NT2/D1 (cell line): ENCODE measurements around the gene ARHGAP32.

Experiments used
- DNase-seq: peaks from one replicate; pipeline ENCODE4 v3.0.0-alpha.2; 2011; ENCODE audit warnings: low read depth, low spot score
- H3K27me3 ChIP-seq: 2 replicates; pipeline ENCODE4 v1.6.0; 2011; ENCODE audit warnings: mild to moderate bottlenecking; ENCODE audit not compliant: insufficient read length, insufficient read depth
- H3K36me3 ChIP-seq: 2 replicates; pipeline ENCODE4 v1.6.1; 2011; ENCODE audit warnings: mild to moderate bottlenecking, low read length, mixed read lengths; ENCODE audit not compliant: insufficient read depth, insufficient read length
- H3K4me1 ChIP-seq: 2 replicates; pipeline ENCODE4 v1.5.1; 2011; ENCODE audit not compliant: insufficient read depth, insufficient read length
- H3K4me3 ChIP-seq: 2 replicates; pipeline ENCODE4 v1.5.1; 2011; ENCODE audit warnings: low read depth; ENCODE audit not compliant: insufficient read length
- H3K9ac ChIP-seq: 2 replicates; pipeline ENCODE4 v1.6.0; 2011; ENCODE audit warnings: low read depth; ENCODE audit not compliant: insufficient read length
- H3K9me3 ChIP-seq: 2 replicates; pipeline ENCODE4 v1.5.1; 2011; ENCODE audit warnings: mild to moderate bottlenecking, low read length; ENCODE audit not compliant: insufficient read depth
- SUZ12 ChIP-seq: IDR thresholded peaks from 2 replicates; pipeline ENCODE4 v1.6.1; 2011; ENCODE audit not compliant: insufficient read length, insufficient read depth; ENCODE audit errors: extremely low read depth
- YY1 ChIP-seq: IDR thresholded peaks from 2 replicates; pipeline ENCODE4 v1.6.1; 2011; ENCODE audit not compliant: insufficient read length, insufficient read depth
- ZNF274 ChIP-seq: IDR thresholded peaks from 2 replicates; pipeline ENCODE4 v1.6.1; 2011; ENCODE audit warnings: mild to moderate bottlenecking, low read depth, low read length

Gene ARHGAP32

DNA sequence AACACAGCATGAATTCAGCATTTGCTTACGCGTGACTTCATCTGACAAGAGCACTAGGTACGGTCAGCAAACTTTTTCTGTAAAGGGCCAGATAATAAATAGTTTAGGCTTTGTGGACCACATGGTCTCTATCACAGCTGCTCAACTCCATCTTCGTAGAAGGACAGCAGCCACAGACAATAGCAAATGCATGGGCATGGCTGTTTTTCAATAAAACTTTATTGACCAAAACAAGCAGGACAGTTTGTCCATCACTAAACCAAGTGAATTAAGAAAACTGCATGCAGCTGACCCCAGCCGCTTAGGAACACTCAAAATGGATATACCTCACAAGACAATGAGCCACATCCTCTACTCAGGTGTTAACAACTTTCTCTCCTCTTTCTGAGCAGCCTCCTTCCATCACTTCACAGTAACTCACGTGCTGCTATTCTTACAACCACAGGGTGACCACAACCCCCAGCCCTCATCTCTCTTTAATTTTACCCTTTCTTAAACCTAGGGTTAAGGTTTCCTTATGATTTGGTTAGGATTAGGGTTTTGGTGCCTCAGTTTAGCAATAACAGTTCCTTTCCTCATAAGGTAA, 22.7 kb upstream of the ARHGAP32 start:
- no peak overlapping the region for H3K4me3 ChIP-seq
- DNase-seq, result no peak
- no peak for TF ChIP-seq SUZ12
- no peaks in the 10 kb centered on the region for H3K9me3 ChIP-seq
- H3K9ac ChIP-seq, result no peak overlapping the region
- no peaks in the 10 kb centered on the region for H3K36me3 ChIP-seq
- no peaks in the 10 kb centered on the region for H3K4me1 ChIP-seq
- no peaks in the 10 kb centered on the region for H3K27me3 ChIP-seq

DNA sequence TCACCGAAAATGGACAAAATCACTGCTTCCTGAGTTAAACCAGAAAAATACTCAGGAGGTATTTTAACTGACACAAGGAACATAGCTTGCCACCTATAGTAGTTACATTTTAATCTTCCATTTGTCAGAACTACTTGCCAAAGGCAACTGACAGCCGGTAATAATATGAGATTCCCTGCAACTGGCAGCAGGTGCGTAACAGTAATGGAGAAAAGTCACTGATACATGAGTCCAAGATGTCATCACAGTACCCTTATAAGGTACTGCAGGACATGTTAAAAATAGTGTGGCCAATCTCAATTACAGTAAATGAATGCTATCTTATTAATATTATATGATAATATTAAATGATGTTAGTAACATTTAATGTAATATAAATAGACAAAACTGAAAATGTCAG, 21.1 kb upstream of the ARHGAP32 start:
- H3K4me1 ChIP-seq, result no peaks in the 10 kb centered on the region
- H3K9me3 ChIP-seq, result no peaks in the 10 kb centered on the region
- H3K27me3 ChIP-seq, result no peaks in the 10 kb centered on the region
- TF ChIP-seq SUZ12 (no peak), ZNF274 (no peak), YY1 (no peak)
- H3K4me3 ChIP-seq, result no peak overlapping the region
- H3K36me3 ChIP-seq, result no peaks in the 10 kb centered on the region
- DNase-seq, result no peak
- H3K9ac ChIP-seq, result no peak overlapping the region

DNA sequence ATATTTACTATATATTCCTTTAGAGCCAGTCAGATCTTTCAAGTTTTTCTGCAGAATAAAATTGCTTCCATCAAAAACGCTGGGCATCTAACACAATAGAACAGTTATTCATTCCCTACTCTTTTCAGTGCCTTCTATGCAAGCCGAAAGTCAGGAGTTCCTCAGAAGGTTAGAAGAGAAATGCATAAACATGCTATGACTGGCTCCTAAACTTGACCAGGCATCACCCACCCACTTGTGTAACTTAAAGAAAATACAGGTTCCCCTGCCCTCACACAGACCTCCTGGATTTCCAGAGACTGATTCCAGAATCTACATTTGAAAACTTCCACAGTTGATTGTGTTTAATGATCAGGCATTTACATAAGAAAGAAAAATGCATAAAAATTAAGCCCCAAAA, 19.3 kb upstream of the ARHGAP32 start:
- Histone ChIP-seq H3K4me3 (no peak overlapping the region), H3K9me3 (no peaks in the 10 kb centered on the region), H3K4me1 (no peaks in the 10 kb centered on the region), H3K9ac (no peak overlapping the region), H3K36me3 (no peaks in the 10 kb centered on the region), H3K27me3 (no peaks in the 10 kb centered on the region)
- TF ChIP-seq YY1 (no peak), SUZ12 (no peak)
- DNase-seq, result no peak

DNA sequence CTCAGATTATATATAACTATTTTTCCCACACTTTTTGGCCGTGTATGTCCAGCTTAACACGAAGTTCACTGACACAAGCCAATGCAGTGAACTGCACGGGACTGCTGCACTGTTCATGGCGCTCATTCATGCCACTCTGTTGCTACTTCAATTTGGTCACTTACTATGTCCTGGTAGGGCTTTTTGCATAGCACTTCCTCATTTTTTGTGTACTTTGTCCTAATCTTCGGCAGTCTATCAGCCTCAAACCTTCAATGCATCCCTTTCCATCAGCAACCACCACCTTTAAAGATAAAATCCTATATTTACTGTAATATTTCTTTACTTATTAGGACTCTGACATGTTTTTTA, 18.7 kb upstream of the ARHGAP32 start:
- no peaks in the 10 kb centered on the region for H3K4me1 ChIP-seq
- no peak overlapping the region for H3K4me3 ChIP-seq
- no peak for DNase-seq
- H3K9ac ChIP-seq, result no peak overlapping the region
- no peak for TF ChIP-seq YY1
- TF ChIP-seq ZNF274, result no peak
- no peak for TF ChIP-seq SUZ12
- no peaks in the 10 kb centered on the region for H3K9me3 ChIP-seq
- H3K27me3 ChIP-seq, result no peaks in the 10 kb centered on the region
- H3K36me3 ChIP-seq, result no peaks in the 10 kb centered on the region

DNA sequence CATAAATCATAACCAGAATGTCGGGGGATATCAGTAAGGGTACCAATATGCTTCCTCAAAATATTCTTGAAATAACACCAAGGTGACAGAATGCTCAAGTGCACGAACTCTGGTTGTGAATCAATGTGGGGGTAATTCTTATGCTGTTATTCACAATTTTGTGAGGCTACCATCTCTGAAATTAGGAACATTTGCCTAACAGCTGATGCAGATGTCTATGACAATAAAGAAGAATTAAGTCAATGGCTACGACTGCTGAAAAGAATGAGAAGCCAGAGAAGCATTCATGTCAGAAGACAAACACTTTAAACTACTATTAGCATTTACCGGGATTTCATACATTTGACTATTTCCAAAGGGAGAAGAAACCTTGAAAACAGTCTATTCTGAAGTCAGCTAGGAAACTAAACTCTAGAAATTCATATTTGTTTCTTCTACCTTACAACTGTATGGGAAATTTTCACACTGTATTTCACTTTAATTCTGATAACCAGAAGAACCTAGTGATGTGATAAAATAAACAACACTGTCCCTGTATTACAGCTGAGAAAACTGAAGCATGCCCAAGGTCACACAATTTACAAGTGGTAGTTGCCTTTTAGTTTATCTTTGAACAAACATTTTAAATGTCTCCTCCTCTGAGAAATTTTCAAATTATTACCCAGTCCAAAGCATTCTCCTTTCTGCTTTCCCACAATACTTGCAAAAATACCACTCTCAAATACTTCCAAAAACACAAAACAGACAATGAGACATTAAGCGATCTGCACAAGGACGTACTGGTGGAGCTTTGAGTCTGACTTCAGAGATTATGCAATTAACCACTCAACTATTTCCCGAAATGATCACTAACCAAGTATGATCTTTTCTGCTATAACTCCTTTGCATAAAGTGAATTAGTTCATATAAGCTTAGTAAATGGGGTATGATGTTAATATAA, 18.0 kb upstream of the ARHGAP32 start:
- Histone ChIP-seq H3K27me3 (no peaks in the 10 kb centered on the region), H3K4me3 (no peak overlapping the region), H3K4me1 (no peaks in the 10 kb centered on the region), H3K9me3 (no peaks in the 10 kb centered on the region), H3K36me3 (no peaks in the 10 kb centered on the region), H3K9ac (no peak overlapping the region)
- TF ChIP-seq SUZ12 (no peak), ZNF274 (no peak), YY1 (no peak)
- DNase-seq, result no peak

DNA sequence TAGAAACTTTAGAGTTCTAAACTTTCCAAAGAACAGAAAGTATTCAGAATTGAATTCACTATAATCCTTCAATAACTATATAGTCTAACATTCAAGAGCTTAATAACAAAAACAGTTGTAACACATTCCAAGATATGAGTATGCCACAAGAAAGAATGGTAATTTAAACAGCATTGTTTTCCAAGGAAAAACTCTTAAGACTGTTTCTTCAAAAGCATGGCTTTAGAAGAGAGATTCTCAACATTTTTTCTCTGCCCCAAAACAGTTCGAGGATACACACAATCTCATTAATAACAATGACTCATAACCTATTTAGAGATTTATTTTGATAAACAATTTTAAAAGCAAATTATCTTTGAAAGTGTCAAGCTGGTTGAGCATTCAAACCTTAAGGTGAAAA, 16.7 kb upstream of the ARHGAP32 start:
- Histone ChIP-seq H3K4me1 (no peaks in the 10 kb centered on the region), H3K9ac (no peak overlapping the region)

DNA sequence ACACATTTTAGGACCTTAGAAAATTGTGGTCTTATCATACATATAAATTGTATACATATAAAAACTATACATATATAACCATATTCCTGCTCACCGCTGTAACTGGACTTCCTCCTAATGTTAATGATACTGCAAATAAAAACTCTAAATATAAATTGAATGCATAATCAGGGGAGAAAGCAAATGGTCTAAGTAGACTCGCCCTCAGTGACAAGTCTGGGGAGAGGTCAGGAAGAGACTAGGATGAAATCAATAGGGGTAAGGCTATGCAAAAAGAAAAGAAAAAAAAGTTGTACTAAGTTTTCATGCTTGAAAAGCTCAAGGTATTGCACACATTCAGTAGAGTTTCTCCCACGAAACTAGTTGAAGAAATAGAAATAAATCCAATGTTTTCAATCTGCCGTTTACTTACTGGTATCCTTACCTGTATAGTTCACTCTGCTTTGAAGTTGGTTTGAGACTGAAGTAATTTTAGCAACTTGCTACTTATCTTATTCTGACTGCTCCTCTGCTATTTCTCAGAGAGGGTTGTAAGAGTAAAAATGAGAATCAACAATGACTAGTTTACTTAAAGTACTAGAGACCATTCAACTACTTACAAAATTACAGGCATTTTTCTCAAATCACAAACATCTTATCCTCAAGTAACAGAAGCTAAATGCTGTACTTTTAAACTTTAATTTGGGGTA, 12.2 kb upstream of the ARHGAP32 start:
- TF ChIP-seq SUZ12 (no peak), ZNF274 (no peak), YY1 (no peak)
- no peak overlapping the region for H3K4me3 ChIP-seq

More for the DNA sequence above, 16.7 kb upstream of the ARHGAP32 start:
- H3K9me3 ChIP-seq, result no peaks in the 10 kb centered on the region
- TF ChIP-seq YY1, result no peak
- no peak for TF ChIP-seq SUZ12
- H3K27me3 ChIP-seq, result no peaks in the 10 kb centered on the region
- H3K4me3 ChIP-seq, result no peak overlapping the region
- DNase-seq, result no peak
- no peaks in the 10 kb centered on the region for H3K36me3 ChIP-seq

More for the DNA sequence above, 12.2 kb upstream of the ARHGAP32 start:
- peaks cover 12% of the 10 kb centered on the region for H3K9me3 ChIP-seq
- no peaks in the 10 kb centered on the region for H3K27me3 ChIP-seq
- DNase-seq, result no peak
- H3K4me1 ChIP-seq, result no peaks in the 10 kb centered on the region
- no peak overlapping the region for H3K9ac ChIP-seq
- H3K36me3 ChIP-seq, result no peaks in the 10 kb centered on the region
